Measurements from ENCODE around the gene FCRL1.

The FCRL1 gene

DNA sequence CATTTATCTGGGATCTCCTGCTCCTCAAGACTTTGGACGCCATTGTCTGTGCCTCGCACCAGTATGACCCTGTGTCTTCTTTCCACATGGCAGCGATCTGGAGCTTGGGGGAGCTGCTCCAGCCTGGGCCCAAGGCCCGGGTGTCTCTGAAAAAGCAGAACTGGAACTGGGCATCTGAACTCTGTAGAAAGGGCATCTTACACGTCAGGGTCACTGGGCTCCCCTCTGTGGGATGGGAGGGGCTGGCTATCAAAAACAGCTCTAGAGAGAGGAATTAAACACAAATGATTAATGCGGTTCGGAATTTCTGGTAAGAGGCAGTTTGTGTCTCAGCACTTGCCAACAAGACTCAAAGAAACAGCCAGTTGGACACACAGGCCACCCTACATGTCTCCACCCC, 16.1 kb downstream of the FCRL1 start:
- no peak for DNase-seq (ENCODE audit: low read depth, low spot score)

DNA sequence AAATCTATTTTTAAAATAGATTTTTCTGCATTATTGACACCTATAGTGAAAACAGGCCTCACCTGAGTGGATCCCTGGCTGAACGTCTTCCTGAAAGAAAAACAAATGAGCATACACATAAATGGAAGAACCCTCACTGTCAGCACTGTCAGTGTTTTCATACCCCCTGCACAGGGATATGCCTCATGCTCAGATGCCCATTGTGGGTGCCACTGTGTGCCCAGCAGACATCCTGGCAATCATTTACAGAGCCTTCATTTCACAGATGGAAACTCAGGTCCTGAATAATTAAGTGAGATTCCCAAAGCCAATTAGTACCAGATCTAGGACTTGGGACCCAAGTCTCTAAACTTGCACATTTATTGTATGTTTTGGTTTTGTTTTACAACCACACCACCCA, 19.9 kb downstream of the FCRL1 start:
- no peak for DNase-seq (ENCODE audit: low read depth, low spot score)

DNA sequence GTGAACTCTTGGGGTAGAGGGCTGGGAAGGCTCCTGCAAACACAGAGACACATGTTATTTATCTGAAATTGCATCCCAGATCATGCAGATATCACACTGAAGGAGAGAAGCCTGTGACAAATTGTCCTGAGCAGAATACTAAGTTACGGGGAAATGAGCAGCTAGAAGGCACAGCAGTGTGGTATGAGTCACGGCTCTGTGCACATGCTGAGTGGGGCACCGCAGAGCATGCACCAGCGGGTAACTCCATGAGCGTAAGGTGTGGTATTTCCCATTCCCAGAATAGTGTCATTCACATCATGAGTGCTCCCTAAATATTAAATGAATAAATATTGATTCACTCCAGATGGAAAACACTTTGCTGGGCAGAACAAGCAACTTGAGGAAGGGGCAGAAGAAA, 21.7 kb downstream of the FCRL1 start:
- no peak for DNase-seq (ENCODE audit: low read depth, low spot score)

DNA sequence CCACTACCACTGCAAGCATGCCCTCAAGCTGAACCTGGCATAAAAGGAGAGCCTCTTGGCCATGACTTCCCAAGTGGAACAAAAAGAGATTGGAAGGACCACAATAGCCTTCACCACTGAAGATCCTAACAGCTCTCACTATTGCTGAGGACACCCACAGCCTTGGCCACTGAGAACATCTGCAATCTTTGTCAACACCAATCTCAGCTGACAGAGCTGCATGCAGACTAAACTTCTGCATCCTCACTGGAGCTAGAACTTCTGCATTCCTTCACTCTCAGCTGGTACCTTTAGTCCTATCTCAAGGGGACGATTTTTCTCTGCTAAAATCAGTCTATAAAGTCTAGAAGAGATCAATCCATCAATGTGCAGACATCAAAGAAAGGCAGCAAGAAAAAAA, 34.7 kb downstream of the FCRL1 start:
- DNase-seq (ENCODE audit: low read depth, low spot score) = no peak

DNA sequence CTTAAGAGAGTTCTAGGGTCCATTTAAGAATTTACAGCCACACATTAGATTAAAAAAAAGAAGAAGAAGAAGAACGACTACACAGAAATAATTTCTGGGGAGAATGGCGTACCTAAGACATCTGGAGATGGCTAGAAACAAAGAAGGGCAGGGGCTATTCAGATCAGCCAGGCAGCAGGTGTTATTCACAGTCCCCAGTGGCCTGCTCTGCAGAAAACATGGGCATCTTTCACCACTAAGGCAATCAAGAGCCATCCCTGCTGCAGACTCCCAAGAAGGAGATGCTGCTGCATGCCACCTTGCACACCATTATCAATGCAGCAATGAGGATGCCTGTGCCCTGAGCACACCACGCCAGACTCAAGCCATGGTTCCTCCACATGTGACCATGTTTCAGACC, 35.1 kb downstream of the FCRL1 start:
- no peak for DNase-seq (ENCODE audit: low read depth, low spot score)

DNA sequence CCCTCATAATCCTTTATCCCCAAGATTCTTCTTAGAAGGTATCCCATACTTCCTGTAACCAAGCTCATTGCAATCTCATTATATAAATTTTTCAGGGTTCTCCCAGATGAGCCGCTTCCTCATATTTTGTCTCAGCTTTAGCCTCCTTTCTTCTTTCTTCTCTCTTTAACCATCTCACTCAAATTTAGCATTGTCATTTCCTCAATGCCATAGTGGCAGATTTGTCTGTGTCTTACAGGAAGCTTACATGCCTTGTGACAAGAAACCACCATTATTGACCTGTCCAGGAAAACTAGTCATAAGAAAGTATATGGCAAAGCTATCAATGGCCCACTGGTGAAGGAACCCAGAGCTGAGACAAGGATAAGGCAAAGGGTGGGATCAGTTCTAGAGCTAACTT, 37.0 kb downstream of the FCRL1 start:
- DNase-seq (ENCODE audit: low read depth, low spot score) = no peak

DNA sequence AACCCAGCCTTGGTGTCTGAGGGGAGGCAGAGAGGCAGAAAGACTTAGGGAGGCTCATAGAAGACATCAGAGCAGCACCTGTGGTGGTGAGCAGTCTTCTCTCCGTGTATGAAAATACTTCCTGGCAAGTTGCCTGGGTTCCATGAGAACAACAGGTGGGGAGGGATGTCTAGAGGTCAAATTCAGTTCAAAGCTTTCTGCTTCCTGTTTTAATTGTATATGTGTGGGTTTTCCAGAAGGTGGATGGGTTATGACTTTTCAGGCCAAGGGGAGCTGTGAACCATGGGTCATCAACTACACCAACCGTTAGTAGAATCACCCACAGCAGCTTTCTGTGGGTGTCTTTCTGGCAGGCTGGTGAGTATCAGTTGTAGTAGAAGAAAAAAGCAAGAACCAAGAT, 38.9 kb downstream of the FCRL1 start:
- no peak for DNase-seq (ENCODE audit: low read depth, low spot score)

DNA sequence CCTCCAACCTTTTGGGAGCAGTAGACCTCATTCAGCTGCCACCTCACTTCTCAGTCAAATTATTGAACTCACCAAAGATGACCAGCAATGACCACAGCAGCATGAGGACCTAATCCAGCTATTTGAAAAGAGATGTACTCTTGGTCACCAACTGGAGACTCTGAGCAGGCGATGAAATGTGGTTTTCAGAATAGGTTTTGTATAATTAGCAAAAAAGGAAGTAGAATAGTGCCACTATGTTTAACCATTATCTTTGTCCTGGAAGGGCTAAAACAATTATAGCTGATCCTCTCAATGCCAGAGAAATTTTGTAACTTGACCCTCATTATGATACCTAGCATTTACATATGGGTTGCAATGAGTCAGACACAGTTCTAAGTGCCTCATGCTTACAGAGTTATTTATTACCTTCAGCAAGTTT, 42.9 kb downstream of the FCRL1 start, which contains the start of gene FCRL2:
TSS of gene FCRL2 (minus strand) at position 162 of the 421 bp plus-strand sequence. CDS start at position 103, 59 bp downstream.
- DNase-seq (ENCODE audit: low read depth, low spot score) = no peak

DNA sequence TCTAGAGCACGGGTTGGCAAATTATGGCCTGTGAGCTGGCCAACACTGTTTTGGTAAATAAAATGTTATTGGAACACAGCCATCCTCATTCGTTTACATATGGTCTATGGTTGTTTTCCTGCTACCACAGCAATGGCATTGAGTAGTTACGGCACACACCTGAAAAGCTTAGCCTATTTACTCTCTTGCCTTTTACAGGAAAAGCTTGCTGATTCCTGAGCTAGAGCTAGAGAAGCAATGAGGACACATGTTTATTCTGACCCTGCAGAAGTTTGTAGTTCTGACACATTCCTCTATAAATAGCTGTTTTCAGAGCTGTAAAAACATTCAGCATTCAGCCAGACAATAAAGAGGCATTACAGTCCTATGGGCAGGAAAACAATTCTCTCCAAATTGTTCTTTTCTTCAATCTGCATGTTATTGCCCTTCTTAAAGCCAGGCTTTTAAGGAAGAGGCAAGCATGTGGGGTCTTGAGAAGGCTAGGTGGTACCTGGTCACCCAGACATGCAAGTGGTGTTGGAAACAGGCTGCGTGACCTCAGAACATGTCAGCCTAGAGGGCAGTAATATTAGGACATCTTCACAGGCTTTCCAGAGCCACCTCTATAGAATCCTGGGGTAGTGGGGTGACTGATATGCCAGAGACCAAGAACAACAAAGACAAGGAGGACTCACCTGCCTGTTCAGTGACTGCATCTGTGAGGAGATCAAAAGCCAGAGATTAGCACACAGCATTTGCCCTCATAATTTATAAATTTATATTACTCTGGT, 44.6 kb downstream of the FCRL1 start:
- DNase-seq (ENCODE audit: low read depth, low spot score) = no peak

DNA sequence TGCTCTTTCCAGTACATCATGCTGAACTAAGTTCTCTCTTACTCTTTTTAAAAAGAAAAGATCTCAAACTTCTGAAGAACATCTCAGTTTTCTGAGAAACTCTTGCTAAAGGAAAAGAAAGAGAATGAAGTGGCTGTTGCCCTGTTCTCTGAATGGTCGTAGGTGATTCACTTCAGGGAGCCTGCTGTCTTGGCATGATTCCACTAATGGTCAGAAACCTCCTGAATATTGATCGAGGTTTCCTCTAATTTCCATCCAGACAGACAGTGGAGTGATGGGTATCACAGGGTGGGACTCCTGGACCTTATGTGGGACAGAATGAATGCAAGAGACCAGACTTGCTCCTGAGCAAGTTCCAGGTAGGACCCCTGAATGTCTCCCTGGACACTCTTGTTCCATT, 45.5 kb downstream of the FCRL1 start:
- no peak for DNase-seq (ENCODE audit: low read depth, low spot score)

DNA sequence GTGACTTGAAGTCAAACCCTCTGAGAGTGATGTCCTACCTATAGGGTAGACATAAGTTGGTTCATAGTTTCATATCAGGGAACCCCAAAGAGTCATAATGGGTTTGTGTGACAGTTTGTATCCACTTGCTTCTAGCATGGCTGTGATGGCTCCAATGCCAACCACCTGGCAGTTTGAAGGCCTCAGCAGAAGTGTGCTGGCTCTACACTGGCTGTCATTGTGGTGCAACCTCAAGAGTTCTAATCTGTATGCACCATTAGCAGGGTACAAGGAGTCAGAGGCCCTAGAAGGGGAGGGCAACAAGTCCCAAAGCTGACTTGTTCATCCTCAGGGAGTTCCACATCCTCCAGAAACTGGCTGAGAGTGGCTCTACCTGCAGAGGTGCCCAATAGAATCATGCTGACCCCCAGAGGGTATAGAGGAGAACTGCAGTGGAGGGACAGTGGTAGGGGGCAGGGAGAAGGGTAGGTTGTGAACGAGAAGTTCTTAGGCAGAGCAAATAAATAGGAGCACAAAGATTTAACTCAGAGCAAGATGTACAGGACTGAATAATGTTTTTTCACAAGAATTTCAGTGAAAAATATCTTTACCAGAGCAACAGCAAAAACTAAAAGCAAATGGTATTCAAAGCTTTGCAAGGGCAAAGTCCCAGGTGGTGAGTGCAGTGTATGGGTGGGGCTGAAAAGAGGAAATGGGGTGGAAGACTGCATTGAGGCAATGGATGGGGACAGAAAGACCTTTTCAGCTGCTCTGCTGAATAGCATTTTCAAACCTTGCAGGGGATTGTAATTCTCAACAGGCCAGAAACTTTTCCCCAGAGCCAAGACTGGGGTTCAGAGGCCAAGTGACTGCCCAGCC, 46.2 kb downstream of the FCRL1 start:
- DNase-seq (ENCODE audit: low read depth, low spot score) = no peak

DNA sequence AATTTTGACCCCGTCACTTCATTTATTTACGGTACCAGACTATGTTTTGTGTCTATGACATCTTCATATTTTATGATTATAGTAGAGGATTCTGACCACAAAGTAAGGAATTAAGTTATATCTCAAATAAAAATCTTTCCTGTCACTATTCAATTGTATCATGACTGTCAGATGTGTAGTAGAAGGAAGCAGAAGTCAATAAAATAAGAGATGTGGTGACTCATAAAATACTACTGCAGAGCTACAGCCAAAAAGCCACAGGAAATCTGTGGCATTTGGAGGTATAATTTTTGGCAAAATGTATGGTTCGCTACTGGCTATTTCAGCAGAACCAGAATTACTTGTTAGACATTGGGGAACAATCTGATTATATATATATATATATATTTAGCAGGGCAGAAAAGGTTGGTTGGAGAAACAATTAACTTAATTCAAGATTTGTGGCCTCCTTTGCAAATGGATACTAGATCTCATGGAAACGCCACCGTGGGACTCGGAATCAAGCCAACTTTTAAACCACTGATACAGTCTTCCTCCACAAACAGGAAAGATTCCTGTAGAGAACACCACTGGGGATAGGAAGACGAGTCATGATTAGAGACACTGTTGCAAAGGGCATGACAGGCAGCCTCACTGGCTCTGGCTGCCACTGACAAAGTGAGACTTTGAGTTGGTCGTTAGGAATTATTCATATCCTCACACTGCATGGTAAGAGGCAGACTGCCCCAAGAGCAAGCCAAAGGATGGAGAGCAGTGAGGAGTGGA, 48.1 kb downstream of the FCRL1 start:
- DNase-seq (ENCODE audit: low read depth, low spot score) = no peak

DNA sequence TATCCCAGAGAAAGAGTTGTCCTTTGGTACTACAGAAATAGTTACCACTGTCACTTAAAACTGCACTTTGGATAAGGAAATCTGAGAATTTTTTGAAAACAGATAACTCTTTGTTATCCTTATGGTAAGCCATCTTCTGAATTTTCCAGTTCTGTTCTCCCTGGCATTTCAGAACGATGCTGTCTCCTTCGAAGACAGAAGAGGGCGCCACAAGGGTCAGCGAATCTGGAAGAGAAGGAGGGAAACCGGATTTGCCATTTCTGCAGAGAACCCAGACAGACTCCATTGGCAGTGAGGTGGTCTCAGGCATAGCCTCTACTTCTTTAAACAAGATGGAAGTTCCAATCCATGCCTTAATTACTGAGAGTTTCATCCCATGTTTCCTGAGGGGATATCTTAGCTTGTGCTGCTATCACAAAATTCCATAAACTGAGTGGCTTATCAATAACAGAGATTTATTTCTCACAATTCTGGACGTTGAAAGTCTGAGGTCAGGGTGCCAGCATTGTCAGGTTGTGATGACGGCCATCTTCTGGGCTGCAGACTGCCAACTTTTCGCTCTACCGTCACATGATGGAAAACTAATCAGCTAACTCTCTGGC, 49.4 kb downstream of the FCRL1 start:
- no peak for DNase-seq (ENCODE audit: low read depth, low spot score)

DNA sequence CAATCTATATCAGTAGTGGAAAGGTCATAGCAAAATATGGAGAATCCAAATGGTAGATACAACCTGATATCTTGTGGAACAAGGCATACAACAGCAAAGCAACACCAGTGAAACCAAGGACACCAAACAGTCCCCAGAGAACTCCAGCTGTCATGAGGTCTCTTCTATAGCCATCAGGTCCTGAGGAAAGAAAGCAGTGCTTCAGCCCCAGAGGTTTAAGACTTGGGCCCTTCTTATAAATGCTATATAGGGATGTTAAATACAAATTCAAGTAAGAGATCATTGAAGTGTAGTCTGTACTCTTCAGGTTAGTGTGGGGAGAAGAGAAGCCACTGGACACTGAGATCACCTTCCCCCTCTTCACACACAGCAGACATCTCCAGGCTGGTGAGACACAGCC, 53.1 kb downstream of the FCRL1 start:
- DNase-seq (ENCODE audit: low read depth, low spot score) = no peak

DNA sequence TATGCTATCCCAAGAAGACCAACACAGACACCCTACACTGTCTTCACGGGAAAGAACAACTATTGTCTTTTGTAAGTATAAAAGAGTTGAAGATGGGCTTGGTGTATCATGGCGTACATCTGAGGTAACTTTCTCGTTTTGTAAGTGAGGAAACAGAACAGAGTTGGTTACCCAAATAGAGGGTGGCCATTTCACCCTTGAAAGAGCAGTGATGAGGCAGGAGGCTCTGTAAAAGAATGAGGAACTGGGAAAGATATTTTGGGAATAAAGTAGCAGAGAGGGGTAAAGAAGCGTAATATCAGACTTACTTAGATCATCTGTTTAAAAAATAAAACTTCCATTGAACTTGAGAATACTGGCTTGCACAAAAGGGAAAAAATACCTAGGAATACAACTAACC, 61.9 kb downstream of the FCRL1 start:
- DNase-seq (ENCODE audit: low read depth, low spot score) = no peak

DNA sequence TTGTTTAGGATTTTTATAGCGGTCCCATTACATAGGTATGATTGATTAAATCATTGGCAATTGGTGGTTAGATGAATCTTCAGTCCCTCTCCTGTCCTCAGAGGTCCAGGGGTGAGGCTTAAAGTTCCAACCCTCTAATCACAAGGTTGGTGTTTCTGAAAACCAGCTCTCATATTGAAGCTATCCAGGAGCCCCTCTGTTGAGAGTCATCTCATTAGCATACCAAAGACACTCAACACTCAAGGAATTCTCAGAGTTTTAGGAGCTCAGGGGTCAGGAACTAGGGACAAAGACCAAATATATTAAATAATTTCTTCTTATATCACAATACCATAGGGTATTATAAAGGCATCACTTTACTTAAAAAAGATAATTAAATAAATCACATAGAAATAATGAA, 66.3 kb downstream of the FCRL1 start:
- DNase-seq (ENCODE audit: low read depth, low spot score) = no peak

DNA sequence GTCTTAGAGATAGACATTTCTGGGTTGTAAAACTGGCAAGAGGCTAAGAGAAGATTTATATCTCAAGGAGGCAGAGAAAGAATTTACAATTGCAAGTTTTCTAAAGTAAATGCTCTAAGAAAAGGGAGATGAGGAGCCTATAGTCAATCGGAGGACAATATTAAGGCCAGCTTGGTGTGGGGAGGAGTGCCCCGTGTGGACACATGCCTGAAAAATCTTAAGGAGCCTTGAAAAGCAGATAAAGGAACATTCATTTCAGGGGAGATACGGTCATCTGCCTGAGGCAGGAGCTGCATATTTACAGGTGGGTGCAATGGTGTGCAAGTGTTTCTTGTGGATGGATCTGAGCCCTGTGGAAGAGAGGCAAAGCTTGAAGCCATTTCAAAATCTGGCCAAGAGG, 68.6 kb downstream of the FCRL1 start:
- no peak for DNase-seq (ENCODE audit: low read depth, low spot score)

DNA sequence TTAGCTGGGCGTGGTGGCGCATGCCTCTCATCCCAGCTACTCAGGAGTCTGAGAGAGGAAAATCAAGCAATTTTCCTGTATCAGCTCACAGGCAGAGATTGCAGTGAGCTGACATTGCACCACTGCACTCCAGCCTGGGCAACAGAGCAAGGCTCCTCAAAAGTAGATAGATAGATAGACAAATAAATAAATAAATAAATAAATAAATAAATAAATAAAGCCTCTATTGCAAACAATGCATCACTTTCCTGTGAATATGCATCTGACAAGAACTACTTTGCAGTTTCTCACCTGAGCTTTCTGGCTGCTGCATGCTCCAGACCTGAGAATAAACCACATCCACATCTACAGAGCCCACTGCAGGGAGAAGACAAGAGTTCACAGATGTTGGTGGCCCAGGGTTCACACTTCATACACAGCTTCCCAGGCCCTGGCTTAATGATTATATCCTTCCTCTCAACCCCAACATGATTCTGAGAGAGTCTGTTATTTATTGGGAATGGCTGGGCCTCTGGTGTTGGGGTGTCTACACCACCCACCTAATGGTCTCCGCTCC, 71.6 kb downstream of the FCRL1 start:
- DNase-seq (ENCODE audit: low read depth, low spot score) = no peak

Measured in activated CD4-positive, CD25-positive, alpha-beta regulatory T cell treated with anti-CD3 and anti-CD28 coated beads, Interleukin-2, amount 50 U/mL, for 16 hours (primary cell).